22Rv1 (cell line): ENCODE data around the gene BAMBI.

Experiments
- H3K27ac ChIP-seq: fragments of 450-650 bp; 2 replicates; pipeline ENCODE4 v1.5.1; 2017
- CTCF ChIP-seq: fragments of 450-650 bp; IDR thresholded peaks from 2 replicates; pipeline ENCODE4 v1.5.1; 2017; ENCODE audit warnings: mild to moderate bottlenecking
- ZFX ChIP-seq: fragments of 450-650 bp; IDR thresholded peaks from 2 replicates; pipeline ENCODE4 v1.6.1; 2017; ENCODE audit warnings: antibody characterized with exemption, borderline replicate concordance

Gene BAMBI

GRCh38 chr10:28690545-28690944 lies 13.2 kb downstream of the BAMBI start:
- TF ChIP-seq ZFX (no peak), CTCF (no peak)

GRCh38 chr10:28691187-28691694 lies 13.9 kb downstream of the BAMBI start:
- TF ChIP-seq ZFX (no peak), CTCF (no peak)
- no peak overlapping the region for H3K27ac ChIP-seq

More at GRCh38 chr10:28690545-28690944, 13.2 kb downstream of the BAMBI start:
- no peak overlapping the region for H3K27ac ChIP-seq

- TF ChIP-seq CTCF (no peak), ZFX (no peak)
- no peak overlapping the region for H3K27ac ChIP-seq
Measured at GRCh38 chr10:28692050-28692449, 14.7 kb downstream of the BAMBI start.

- TF ChIP-seq ZFX (no peak), CTCF (no peak)
- no peak overlapping the region for H3K27ac ChIP-seq
Measured at GRCh38 chr10:28694530-28694929, 17.2 kb downstream of the BAMBI start.

GRCh38 chr10:28698075-28698474 lies 20.8 kb downstream of the BAMBI start:
- TF ChIP-seq ZFX (no peak), CTCF (no peak)
- no peak overlapping the region for H3K27ac ChIP-seq

GRCh38 chr10:28704464-28705161 lies 27.3 kb downstream of the BAMBI start:
- no peak overlapping the region for H3K27ac ChIP-seq
- no peak for TF ChIP-seq CTCF
- no peak for TF ChIP-seq ZFX

- H3K27ac ChIP-seq: no peak overlapping the region
- TF ChIP-seq CTCF (no peak), ZFX (no peak)
Measured at GRCh38 chr10:28705472-28705871, 28.2 kb downstream of the BAMBI start.
